ENCODE data around the gene MAP2. TPM values are rescaled to one million over a fixed set of nuclear protein-coding genes. Genes with fewer than 3 reads are reported as not detected.

Gene MAP2
- total RNA-seq, 1 donor from 2014 or later, result 6.9 TPM

- H3K27ac Mint-ChIP-seq, result no peak overlapping the region
- no peaks in the 10 kb centered on the region for H3K4me1 Mint-ChIP-seq
- H3K9me3 Mint-ChIP-seq, result no peaks in the 10 kb centered on the region
- H3K4me3 Mint-ChIP-seq, result no peak overlapping the region
- no peaks in the 10 kb centered on the region for H3K27me3 Mint-ChIP-seq (ENCODE audit: low read depth)
- no peak for TF ChIP-seq CTCF (IDR thresholded peaks at IDR 0.05; ENCODE audit: unreplicated experiment)
- no peak for DNase-seq (ENCODE audit: low spot score in 2 of 2, unreplicated experiment in 2 of 2)
- no peaks in the 10 kb centered on the region for H3K36me3 Mint-ChIP-seq
These were observed 278.9 kb downstream of the MAP2 start for GRCh38 chr2:209702775-209703174.

- no peaks in the 10 kb centered on the region for H3K36me3 Mint-ChIP-seq
- TF ChIP-seq CTCF (IDR thresholded peaks at IDR 0.05; ENCODE audit: unreplicated experiment), result no peak
- no peaks in the 10 kb centered on the region for H3K9me3 Mint-ChIP-seq
- no peaks in the 10 kb centered on the region for H3K4me1 Mint-ChIP-seq
- H3K27ac Mint-ChIP-seq, result no peak overlapping the region
- no peaks in the 10 kb centered on the region for H3K27me3 Mint-ChIP-seq (ENCODE audit: low read depth)
- DNase-seq (ENCODE audit: low spot score in 2 of 2, unreplicated experiment in 2 of 2), result no peak
- H3K4me3 Mint-ChIP-seq, result no peak overlapping the region
These were observed 289.4 kb downstream of the MAP2 start for GRCh38 chr2:209713219-209713618.

- Mint-ChIP-seq H3K4me1 (no peaks in the 10 kb centered on the region), H3K4me3 (no peak overlapping the region), H3K9me3 (no peaks in the 10 kb centered on the region), H3K36me3 (no peaks in the 10 kb centered on the region), H3K27ac (no peak overlapping the region), H3K27me3 (ENCODE audit: low read depth) (no peaks in the 10 kb centered on the region)
- no peak for DNase-seq (ENCODE audit: low spot score in 2 of 2, unreplicated experiment in 2 of 2)
- no peak for TF ChIP-seq CTCF (IDR thresholded peaks at IDR 0.05; ENCODE audit: unreplicated experiment)
These were observed 295.2 kb downstream of the MAP2 start for GRCh38 chr2:209719034-209719433.

GRCh38 chr2:209721497-209721896 is 297.6 kb downstream of the MAP2 start:
- no peaks in the 10 kb centered on the region for H3K27me3 Mint-ChIP-seq (ENCODE audit: low read depth)
- no peak overlapping the region for H3K4me3 Mint-ChIP-seq
- no peak for DNase-seq (ENCODE audit: low spot score in 2 of 2, unreplicated experiment in 2 of 2)
- H3K4me1 Mint-ChIP-seq, result no peaks in the 10 kb centered on the region
- no peaks in the 10 kb centered on the region for H3K36me3 Mint-ChIP-seq
- no peak for TF ChIP-seq CTCF (IDR thresholded peaks at IDR 0.05; ENCODE audit: unreplicated experiment)
- no peaks in the 10 kb centered on the region for H3K9me3 Mint-ChIP-seq
- H3K27ac Mint-ChIP-seq, result no peak overlapping the region

- Mint-ChIP-seq H3K4me1 (no peaks in the 10 kb centered on the region), H3K4me3 (no peak overlapping the region), H3K9me3 (no peaks in the 10 kb centered on the region), H3K27me3 (ENCODE audit: low read depth) (no peaks in the 10 kb centered on the region), H3K27ac (no peak overlapping the region), H3K36me3 (no peaks in the 10 kb centered on the region)
- no peak for TF ChIP-seq CTCF (IDR thresholded peaks at IDR 0.05; ENCODE audit: unreplicated experiment)
- DNase-seq (ENCODE audit: low spot score in 2 of 2, unreplicated experiment in 2 of 2), result no peak
These were observed 302.5 kb downstream of the MAP2 start for GRCh38 chr2:209726311-209726710.

- no peak overlapping the region for H3K27ac Mint-ChIP-seq
- H3K4me1 Mint-ChIP-seq, result no peaks in the 10 kb centered on the region
- DNase-seq (ENCODE audit: low spot score in 2 of 2, unreplicated experiment in 2 of 2), result no peak
- H3K9me3 Mint-ChIP-seq, result no peaks in the 10 kb centered on the region
- no peak overlapping the region for H3K4me3 Mint-ChIP-seq
- no peak for TF ChIP-seq CTCF (IDR thresholded peaks at IDR 0.05; ENCODE audit: unreplicated experiment)
- H3K27me3 Mint-ChIP-seq (ENCODE audit: low read depth), result no peaks in the 10 kb centered on the region
- H3K36me3 Mint-ChIP-seq, result no peaks in the 10 kb centered on the region
These were observed 303.2 kb downstream of the MAP2 start for GRCh38 chr2:209727077-209727476.
